COLO829 (cell line): Measurements from ENCODE around the gene NT5C.
"Not testable (repeated sequence)": the region's sequence is repeated elsewhere in the genome, so short reads cannot be mapped to it uniquely, and the experiment has no call there.

Experiments used
- DNase-seq: peaks from one replicate; pipeline ENCODE4 v3.0.0; 2012; ENCODE audit warnings: low spot score

NT5C gene

GRCh38 chr17:75131278-75132017, at the start of gene NT5C:
Gene NT5C, minus strand, starts transcription at chr17:75131742. Its CDS starts 35 bp downstream, at chr17:75131707.
- peak; percentile 61 for DNase-seq

GRCh38 chr17:75181110-75181509, 49.6 kb upstream of the NT5C start:
- DNase-seq: no peak

- DNase-seq: no peak
Observed at GRCh38 chr17:75178453-75178852, 46.9 kb upstream of the NT5C start.

- DNase-seq: no peak
Observed at GRCh38 chr17:75176625-75177024, 45.1 kb upstream of the NT5C start.

- DNase-seq: no peak
Observed at GRCh38 chr17:75174996-75175395, 43.5 kb upstream of the NT5C start.

- no peak for DNase-seq
Observed at GRCh38 chr17:75173526-75173925, 42.0 kb upstream of the NT5C start.

- DNase-seq: no peak
Observed at GRCh38 chr17:75168998-75169397, 37.5 kb upstream of the NT5C start.

GRCh38 chr17:75164606-75165005, 33.1 kb upstream of the NT5C start:
- not testable (repeated sequence) for DNase-seq

GRCh38 chr17:75163074-75163473, 31.5 kb upstream of the NT5C start:
- no peak for DNase-seq

- DNase-seq: no peak
Observed at GRCh38 chr17:75160211-75160610, 28.7 kb upstream of the NT5C start.

- DNase-seq: no peak
Observed at GRCh38 chr17:75159196-75160031, 27.9 kb upstream of the NT5C start.

GRCh38 chr17:75158480-75158879, 26.9 kb upstream of the NT5C start:
- DNase-seq: not testable (repeated sequence)

GRCh38 chr17:75155191-75155601, 23.7 kb upstream of the NT5C start:
- no peak for DNase-seq

- peak; percentile 98 for DNase-seq
Observed at GRCh38 chr17:75154195-75155106, 22.9 kb upstream of the NT5C start, which contains the start of gene JPT1. Gene JPT1, minus strand, starts transcription at chr17:75154512. Its CDS starts 115 bp downstream, at chr17:75154397.

- no peak for DNase-seq
Observed at GRCh38 chr17:75153780-75154194, 22.2 kb upstream of the NT5C start.

GRCh38 chr17:75152922-75153779, 21.6 kb upstream of the NT5C start:
- no peak for DNase-seq

- DNase-seq: no peak
Observed at GRCh38 chr17:75152523-75152921, 21.0 kb upstream of the NT5C start.

- no peak for DNase-seq
Observed at GRCh38 chr17:75151930-75152329, 20.4 kb upstream of the NT5C start.

GRCh38 chr17:75147878-75148546, 16.5 kb upstream of the NT5C start:
- no peak for DNase-seq

- no peak for DNase-seq
Observed at GRCh38 chr17:75146592-75146991, 15.1 kb upstream of the NT5C start.
